HEK293T (cell line): ENCODE data around the gene ATXN2.
"Not testable (repeated sequence)": the region's sequence is repeated elsewhere in the genome, so short reads cannot be mapped to it uniquely, and the experiment has no call there.

Experiments
- CTCF ChIA-PET: fragments of 350-600 bp; formaldehyde crosslinking; extraction: SDS; loops from one replicate; lab custom pipeline; 2021; ENCODE audit warnings: antibody characterized with exemption, inconsistent platforms; lab: Yijun Ruan, JAX
- POLR2A ChIA-PET: fragments of 350-600 bp; formaldehyde crosslinking; extraction: SDS; loops from one replicate; lab custom pipeline; 2020; ENCODE audit warnings: antibody characterized with exemption, inconsistent platforms; lab: Yijun Ruan, JAX
- DNase-seq: peaks from one replicate; pipeline ENCODE4 v3.0.0; 2012; ENCODE audit warnings: mixed read lengths; ENCODE audit errors: extremely low spot score
- ARNT ChIP-seq: fragments of 450-650 bp; IDR thresholded peaks from 2 replicates; pipeline ENCODE4 v1.6.1; 2017; ENCODE audit warnings: mild to moderate bottlenecking
- BHLHE40 ChIP-seq: fragments of 450-650 bp; IDR thresholded peaks from 2 replicates; pipeline ENCODE4 v1.6.1; 2016; ENCODE audit warnings: mild to moderate bottlenecking, moderate library complexity, borderline replicate concordance
- CTBP1 ChIP-seq: fragments of 450-650 bp; IDR thresholded peaks from 2 replicates; pipeline ENCODE4 v1.6.1; 2016; ENCODE audit warnings: borderline replicate concordance
- ELF4 ChIP-seq: fragments of 450-650 bp; IDR thresholded peaks from 2 replicates; pipeline ENCODE4 v1.6.1; 2017; ENCODE audit warnings: antibody characterized with exemption
- FOXA1 ChIP-seq: fragments of 450-650 bp; IDR thresholded peaks from 2 replicates; pipeline ENCODE4 v1.6.1; 2016; ENCODE audit warnings: mild to moderate bottlenecking
- FOXK2 ChIP-seq: fragments of 450-650 bp; IDR thresholded peaks from 2 replicates; pipeline ENCODE4 v1.6.1; 2016; ENCODE audit warnings: mild to moderate bottlenecking
- FOXM1 ChIP-seq: fragments of 450-650 bp; IDR thresholded peaks from 2 replicates; pipeline ENCODE4 v1.6.1; 2017; ENCODE audit warnings: mild to moderate bottlenecking, borderline replicate concordance
- HDGF ChIP-seq: fragments of 450-650 bp; IDR thresholded peaks from 2 replicates; pipeline ENCODE4 v1.6.1; 2017; ENCODE audit warnings: antibody characterized with exemption, borderline replicate concordance
- L3MBTL2 ChIP-seq: fragments of 450-650 bp; conservative IDR thresholded peaks from 2 replicates; pipeline ENCODE4 v1.6.1; 2016; ENCODE audit warnings: mild to moderate bottlenecking
- LEF1 ChIP-seq: fragments of 450-650 bp; IDR thresholded peaks from 2 replicates; pipeline ENCODE4 v1.6.1; 2017; ENCODE audit warnings: mild to moderate bottlenecking, borderline replicate concordance
- NFRKB ChIP-seq: fragments of 450-650 bp; IDR thresholded peaks from 2 replicates; pipeline ENCODE4 v1.6.1; 2016; ENCODE audit warnings: mild to moderate bottlenecking, moderate library complexity
- PKNOX1 ChIP-seq: fragments of 450-650 bp; IDR thresholded peaks from 2 replicates; pipeline ENCODE4 v1.6.1; 2016
- SP1 ChIP-seq: fragments of 450-650 bp; IDR thresholded peaks from 2 replicates; pipeline ENCODE4 v1.6.1; 2017
- SUZ12 ChIP-seq: fragments of 450-650 bp; IDR thresholded peaks from 2 replicates; pipeline ENCODE4 v1.6.1; 2016; ENCODE audit warnings: mild to moderate bottlenecking
- TARDBP ChIP-seq: fragments of 450-650 bp; IDR thresholded peaks from 2 replicates; pipeline ENCODE4 v1.6.1; 2016
- ZNF384 ChIP-seq: fragments of 450-650 bp; IDR thresholded peaks from 2 replicates; pipeline ENCODE4 v1.6.1; 2016

Gene ATXN2

GRCh38 chr12:111462210-111462769, 136.8 kb downstream of the ATXN2 start:
- no peak for TF ChIP-seq ARNT
- no peak for TF ChIP-seq L3MBTL2
- no peak for TF ChIP-seq FOXK2
- no peak for TF ChIP-seq PKNOX1
- no peak for TF ChIP-seq LEF1
- no peak for TF ChIP-seq BHLHE40
- TF ChIP-seq ELF4: no peak
- no peak for TF ChIP-seq SP1
- no peak for TF ChIP-seq FOXA1
- no peak for TF ChIP-seq ZNF384
- CTCF ChIA-PET: interaction anchor here (0.6 kb wide), 1 partner anchor 65 kb away, joined by 3 read pairs; no protein-coding TSS in a partner anchor
- POLR2A ChIA-PET: no interaction called here
- DNase-seq: no peak

- POLR2A ChIA-PET, CTCF ChIA-PET, DNase-seq: not testable (repeated sequence)
These were observed 139.0 kb downstream of the ATXN2 start for GRCh38 chr12:111460111-111460510.

GRCh38 chr12:111458546-111459172, 140.5 kb downstream of the ATXN2 start:
- DNase-seq: no peak
- CTCF ChIA-PET: no interaction called here
- TF ChIP-seq ELF4 (no peak), NFRKB (no peak), FOXK2 (no peak), FOXM1 (no peak), LEF1 (no peak), CTBP1 (no peak), ARNT (no peak), SP1 (no peak), PKNOX1 (no peak), BHLHE40 (no peak), FOXA1 (no peak), SUZ12 (no peak), L3MBTL2 (no peak), HDGF (no peak), TARDBP (no peak)
- POLR2A ChIA-PET: no interaction called here

GRCh38 chr12:111457577-111457976, 141.5 kb downstream of the ATXN2 start:
- ChIA-PET CTCF (no interaction called here), POLR2A (no interaction called here)
- DNase-seq: no peak
- TF ChIP-seq LEF1 (no peak), SUZ12 (no peak), HDGF (no peak), SP1 (no peak), PKNOX1 (no peak), ZNF384 (no peak), FOXA1 (no peak), ARNT (no peak), NFRKB (no peak), ELF4 (no peak), FOXM1 (no peak), FOXK2 (no peak), L3MBTL2 (no peak), CTBP1 (no peak), BHLHE40 (no peak), TARDBP (no peak)

- POLR2A ChIA-PET: no interaction called here
- CTCF ChIA-PET: no interaction called here
- no peak for TF ChIP-seq FOXM1
- no peak for TF ChIP-seq ARNT
- no peak for TF ChIP-seq ZNF384
- no peak for TF ChIP-seq SP1
These were observed 142.0 kb downstream of the ATXN2 start for GRCh38 chr12:111457071-111457470.

GRCh38 chr12:111455448-111456320, 143.4 kb downstream of the ATXN2 start:
- POLR2A ChIA-PET: no interaction called here
- CTCF ChIA-PET: no interaction called here
- no peak for DNase-seq
- TF ChIP-seq TARDBP: no peak
- no peak for TF ChIP-seq FOXM1
- no peak for TF ChIP-seq ZNF384
- TF ChIP-seq BHLHE40: no peak
- no peak for TF ChIP-seq ARNT
- no peak for TF ChIP-seq SUZ12
- no peak for TF ChIP-seq PKNOX1
- no peak for TF ChIP-seq SP1
- TF ChIP-seq HDGF: no peak
- TF ChIP-seq L3MBTL2: no peak
- no peak for TF ChIP-seq FOXA1
- TF ChIP-seq LEF1: no peak
- TF ChIP-seq CTBP1: no peak
- no peak for TF ChIP-seq ELF4
- no peak for TF ChIP-seq NFRKB
- no peak for TF ChIP-seq FOXK2

More at GRCh38 chr12:111457071-111457470, 142.0 kb downstream of the ATXN2 start:
- no peak for DNase-seq
